IMR-90 (cell line): ENCODE measurements around the gene PARVG. TPM values are rescaled to one million over a fixed set of nuclear protein-coding genes. Genes with fewer than 3 reads are reported as not detected.

Experiments used
- ATAC-seq: fragments of 200-7000 bp; cut with Tn5 transposase; 2 replicates; pipeline ENCODE4 v1.9.1; 2020; ENCODE audit warnings: low read depth, mild to moderate bottlenecking, moderate library complexity
- BruUV-seq: library from RNA; stranded (reverse); fragments of 400-500 nt; replicated peaks from 2 replicates; lab custom pipeline; 2021; lab: Mats Ljungman, UMichigan
- CTCF ChIA-PET: fragments of 300-600 bp; formaldehyde crosslinking; extraction: SDS; loops from one replicate; lab custom pipeline; 2021; ENCODE audit warnings: antibody characterized with exemption; lab: Yijun Ruan, JAX
- POLR2A ChIA-PET: fragments of 300-600 bp; sonication (Branson Sonifier 250); formaldehyde crosslinking; loops from one replicate; lab custom pipeline; 2022; ENCODE audit warnings: antibody characterized with exemption; ENCODE audit not compliant: unreplicated experiment; lab: Charles Lee
- DNase-seq: peaks from one replicate; pipeline ENCODE4 v3.0.0; 2013
- H2AFZ ChIP-seq: replicated peaks from 2 replicates; pipeline ENCODE3; 2013; ENCODE audit warnings: low read length, mild to moderate bottlenecking; ENCODE audit not compliant: poor library complexity
- H2AK5ac ChIP-seq: 2 replicates; pipeline ENCODE4 v1.6.1; 2013; ENCODE audit warnings: low read depth, low read length, inconsistent platforms
- H2AK9ac ChIP-seq: replicated peaks from 2 replicates; pipeline ENCODE3; 2013; ENCODE audit warnings: mild to moderate bottlenecking, low read depth, low read length, moderate library complexity; ENCODE audit not compliant: poor library complexity
- H2BK120ac ChIP-seq: 2 replicates; pipeline ENCODE4 v1.6.1; 2013; ENCODE audit warnings: low read depth, low read length, inconsistent platforms
- H2BK15ac ChIP-seq: 3 replicates; pipeline ENCODE4 v1.6.1; 2013; ENCODE audit warnings: low read depth, low read length, inconsistent platforms
- H2BK20ac ChIP-seq: 2 replicates; pipeline ENCODE4 v1.6.1; 2013; ENCODE audit warnings: low read depth, mild to moderate bottlenecking, inconsistent platforms, low read length, moderate library complexity
- H2BK5ac ChIP-seq: 2 replicates; pipeline ENCODE4 v1.6.1; 2013; ENCODE audit warnings: mild to moderate bottlenecking, low read depth, low read length, inconsistent platforms; ENCODE audit not compliant: poor library complexity, severe bottlenecking
- H3K14ac ChIP-seq: replicated peaks from 2 replicates; pipeline ENCODE4 v1.6.1; 2013; ENCODE audit warnings: low read depth, low read length, inconsistent platforms
- H3K18ac ChIP-seq: 2 replicates; pipeline ENCODE4 v1.6.1; 2013; ENCODE audit warnings: low read depth, low read length, control low read depth
- H3K23ac ChIP-seq: 2 replicates; pipeline ENCODE4 v1.6.1; 2013; ENCODE audit warnings: low read depth, low read length, inconsistent platforms
- H3K27ac ChIP-seq: 2 replicates; pipeline ENCODE4 v1.5.1; 2013; ENCODE audit warnings: mild to moderate bottlenecking, control low read depth, low read length; ENCODE audit not compliant: insufficient read depth
- H3K27me3 ChIP-seq: 2 replicates; pipeline ENCODE4 v1.6.1; 2013; ENCODE audit warnings: low read length; ENCODE audit not compliant: control insufficient read depth, insufficient read depth
- H3K36me3 ChIP-seq: 2 replicates; pipeline ENCODE4 v1.6.1; 2013; ENCODE audit warnings: low read length, mixed read lengths; ENCODE audit not compliant: control insufficient read depth, insufficient read depth
- H3K4ac ChIP-seq: 2 replicates; pipeline ENCODE4 v1.6.1; 2013; ENCODE audit warnings: low read depth, low read length, inconsistent platforms
- H3K4me1 ChIP-seq: 2 replicates; pipeline ENCODE4 v1.6.1; 2013; ENCODE audit warnings: low read length, mixed read lengths; ENCODE audit not compliant: control insufficient read depth, insufficient read depth
- H3K4me2 ChIP-seq: 2 replicates; pipeline ENCODE4 v1.6.1; 2013; ENCODE audit warnings: low read depth, mild to moderate bottlenecking, control low read depth, low read length, moderate library complexity
- H3K4me3 ChIP-seq: 2 replicates; pipeline ENCODE4 v1.5.1; 2013; ENCODE audit warnings: low read depth, mild to moderate bottlenecking, control low read depth, low read length, moderate library complexity; ENCODE audit not compliant: insufficient read depth
- H3K56ac ChIP-seq: 2 replicates; pipeline ENCODE4 v1.6.1; 2013; ENCODE audit warnings: low read length, inconsistent platforms; ENCODE audit not compliant: insufficient read depth; ENCODE audit errors: extremely low read depth
- H3K79me1 ChIP-seq, 2 experiments: 2 replicates each; pipeline ENCODE4 v1.6.1; 2013; ENCODE audit warnings: low read length in 2 of 2, inconsistent platforms in 1 of 2, low read depth in 1 of 2
- H3K9ac ChIP-seq: 2 replicates; pipeline ENCODE4 v1.6.1; 2013; ENCODE audit warnings: low read depth, low read length, control low read depth
- H3K9me1 ChIP-seq: 2 replicates; pipeline ENCODE4 v1.6.1; 2013; ENCODE audit warnings: low read length, inconsistent platforms; ENCODE audit not compliant: insufficient read depth
- H3K9me3 ChIP-seq: 2 replicates; pipeline ENCODE4 v1.6.1; 2013; ENCODE audit warnings: low read length; ENCODE audit not compliant: control insufficient read depth, insufficient read depth
- H4K20me1 ChIP-seq: 2 replicates; pipeline ENCODE4 v1.6.1; 2013; ENCODE audit warnings: low read length, inconsistent platforms; ENCODE audit not compliant: insufficient read depth
- H4K5ac ChIP-seq: 2 replicates; pipeline ENCODE4 v1.6.1; 2013; ENCODE audit warnings: mild to moderate bottlenecking, low read depth, low read length, control low read depth
- H4K8ac ChIP-seq, 2 experiments: 2 replicates each; pipeline ENCODE4 v1.6.1; 2013; ENCODE audit warnings: low read depth in 2 of 2, low read length in 2 of 2, control low read depth in 1 of 2, inconsistent platforms in 1 of 2
- H4K91ac ChIP-seq: 2 replicates; pipeline ENCODE4 v1.6.1; 2013; ENCODE audit warnings: low read depth, low read length, inconsistent platforms; ENCODE audit not compliant: insufficient read depth
- CEBPB ChIP-seq: IDR thresholded peaks from 2 replicates; pipeline ENCODE4 v1.6.1; 2012; ENCODE audit warnings: low read depth, low read length, improper control_type of control experiment
- CTCF ChIP-seq: conservative IDR thresholded peaks from 2 replicates; pipeline ENCODE4 v1.5.1; 2012; ENCODE audit warnings: mild to moderate bottlenecking, low read depth, low read length, improper control_type of control experiment
- MAZ ChIP-seq: IDR thresholded peaks from 2 replicates; pipeline ENCODE4 v1.6.1; 2012; ENCODE audit warnings: low read depth, mild to moderate bottlenecking, low read length, improper control_type of control experiment, moderate library complexity, borderline replicate concordance
- MXI1 ChIP-seq: IDR thresholded peaks from 2 replicates; pipeline ENCODE4 v1.6.1; 2012; ENCODE audit warnings: low read depth, mild to moderate bottlenecking, low read length, moderate library complexity, borderline replicate concordance
- RAD21 ChIP-seq: IDR thresholded peaks from 2 replicates; pipeline ENCODE4 v1.6.1; 2012; ENCODE audit warnings: low read length, improper control_type of control experiment
- WGBS, 2 experiments: methylation state at CpG; one replicate each; pipeline versions ENCODE4 v1.1.5 to v1.1.7; 2013; ENCODE audit warnings: missing lambda C conversion rate in 2 of 2; ENCODE audit not compliant: insufficient read length in 1 of 2; ENCODE audit errors: extremely low coverage in 2 of 2; 5-methylcytosine and 5-hydroxymethylcytosine counted together
- dilution Hi-C: fragments of 300-500 bp; cut with HindIII; formaldehyde crosslinking; loops from one replicate; pipeline ENCODE4 v1.14.3; 2018; ENCODE audit warnings: low sequenced_read_pairs; ENCODE audit not compliant: unreplicated experiment
- in situ Hi-C: fragments of 300-500 bp; cut with MboI; formaldehyde crosslinking; loops from 3 replicates; pipeline ENCODE4 v1.14.3; 2019; ENCODE audit warnings: low sequenced_read_pairs, inconsistent platforms, mixed read lengths
- intact Hi-C: fragments of 100-400 bp; cut with micrococcal nuclease; formaldehyde crosslinking; loops from 2 replicates; pipeline ENCODE4 v1.10.0; 2022
- polyA plus RNA-seq, 3 experiments: library from polyadenylated mRNA; depleted of rRNA; stranded (reverse); fragments of >200 nt; gene quantifications; 2 replicates each; pipeline ENCODE4 v1.2.3, GENCODE V29; 2012; ENCODE audit warnings: low replicate concordance in 1 of 3
- total RNA-seq: library from RNA; depleted of rRNA; stranded (reverse); fragments of >200 nt; gene quantifications from 2 replicates; pipeline ENCODE4 v1.2.3, GENCODE V29; 2012

PARVG gene
- total and polyA plus RNA-seq, 2 of the 4 experiments (the other 2 are of a cell fraction) = not detected

- dilution Hi-C loops (no loop called here), in situ Hi-C loops (no loop called here), intact Hi-C loops (no loop called here)
- no peak overlapping the region for H3K9ac ChIP-seq
- H3K4me2 ChIP-seq = no peak overlapping the region
- H2BK15ac ChIP-seq = no peak overlapping the region
- ChIA-PET POLR2A (no interaction called here), CTCF (no interaction called here)
- H3K27me3 ChIP-seq = no peaks in the 10 kb centered on the region
- H3K4me1 ChIP-seq = peaks cover 5% of the 10 kb centered on the region; the same call in 1 of the 2 replicates
- H2AK5ac ChIP-seq = no peak overlapping the region
- no peak overlapping the region for H2BK20ac ChIP-seq
- H2AFZ ChIP-seq = no peak overlapping the region
- H2BK120ac ChIP-seq = no peak overlapping the region
- no peak overlapping the region for H4K5ac ChIP-seq
- no peak overlapping the region for H3K23ac ChIP-seq
- 74% methylated on average over 8 of the region's 8 CpGs; no CpG with 5 or more reads in 1 of the 2 experiments for WGBS, 2 experiments
- H4K91ac ChIP-seq = no peak overlapping the region
- no peak overlapping the region for H3K56ac ChIP-seq
- H3K14ac ChIP-seq = no peak overlapping the region
- TF ChIP-seq CEBPB = no peak
- no peak for TF ChIP-seq MXI1
- TF ChIP-seq MAZ = no peak
- TF ChIP-seq RAD21 = no peak
- TF ChIP-seq CTCF = no peak
- no peak for DNase-seq
- H4K8ac ChIP-seq = no peak overlapping the region
- no peaks in the 10 kb centered on the region; the same call in 1 of the 2 replicates for H3K36me3 ChIP-seq
- no peak overlapping the region for H3K18ac ChIP-seq
- no peaks in the 10 kb centered on the region for H3K9me3 ChIP-seq
- H3K4me3 ChIP-seq = no peak overlapping the region
- no peak overlapping the region for H2AK9ac ChIP-seq
- H2BK5ac ChIP-seq = no peak overlapping the region
- no TSS peak for BruUV-seq
- no peaks in the 10 kb centered on the region; a peak in 1 of 4 replicates for H3K79me1 ChIP-seq
- no peak overlapping the region for H3K4ac ChIP-seq
- peaks cover 8% of the 10 kb centered on the region for H3K9me1 ChIP-seq
- H3K27ac ChIP-seq = no peak overlapping the region
- H4K20me1 ChIP-seq = no peaks in the 10 kb centered on the region
- no peak; the same call in 1 of the 2 replicates for ATAC-seq
These were observed 21.9 kb upstream of the PARVG start for GRCh38 chr22:44158816-44159215.
